22Rv1 (cell line): Measurements from ENCODE around the gene KCNJ15.

Experiments used
- H3K27ac ChIP-seq: fragments of 450-650 bp; 2 replicates; pipeline ENCODE4 v1.5.1; 2017
- CTCF ChIP-seq: fragments of 450-650 bp; IDR thresholded peaks from 2 replicates; pipeline ENCODE4 v1.5.1; 2017; ENCODE audit warnings: mild to moderate bottlenecking
- ZFX ChIP-seq: fragments of 450-650 bp; IDR thresholded peaks from 2 replicates; pipeline ENCODE4 v1.6.1; 2017; ENCODE audit warnings: antibody characterized with exemption, borderline replicate concordance

Gene KCNJ15

GRCh38 chr21:38299671-38300070 lies 42.9 kb downstream of the KCNJ15 start:
- H3K27ac ChIP-seq: no peak overlapping the region
- TF ChIP-seq ZFX: no peak
- no peak for TF ChIP-seq CTCF

GRCh38 chr21:38300141-38300578 lies 43.4 kb downstream of the KCNJ15 start:
- TF ChIP-seq CTCF: no peak
- no peak for TF ChIP-seq ZFX
- H3K27ac ChIP-seq: no peak overlapping the region

GRCh38 chr21:38301321-38302214 lies 44.8 kb downstream of the KCNJ15 start:
- no peak overlapping the region for H3K27ac ChIP-seq
- no peak for TF ChIP-seq CTCF
- no peak for TF ChIP-seq ZFX

- H3K27ac ChIP-seq: no peak overlapping the region
- no peak for TF ChIP-seq CTCF
- TF ChIP-seq ZFX: no peak
Observed at GRCh38 chr21:38303300-38303699, 46.5 kb downstream of the KCNJ15 start.

- no peak for TF ChIP-seq ZFX
- TF ChIP-seq CTCF: no peak
Observed at GRCh38 chr21:38306433-38307141, 49.8 kb downstream of the KCNJ15 start.

GRCh38 chr21:38307771-38308531 lies 51.2 kb downstream of the KCNJ15 start:
- TF ChIP-seq ZFX (no peak), CTCF (no peak)
- H3K27ac ChIP-seq: no peak overlapping the region

More at GRCh38 chr21:38306433-38307141, 49.8 kb downstream of the KCNJ15 start:
- H3K27ac ChIP-seq: no peak overlapping the region
